ENCODE measurements around the gene TMED9. TPM values are rescaled to one million over a fixed set of nuclear protein-coding genes. Genes with fewer than 3 reads are reported as not detected.
A peak's percentile ranks its signal among the peaks of the same experiment; 100 is the strongest.

Gene TMED9
- total RNA-seq, 6 donors from 2014 or later: 28.3 to 187 (median 110) TPM

GRCh38 chr5:177606071-177607051 lies 14.4 kb downstream of the TMED9 start:
- 89 to 92% methylated on average over 19 to 22 of the region's 22 CpGs for WGBS, 2 donors
- peaks cover 5 to 9% (median 6%) of the 10 kb centered on the region in 4 donors for H3K4me1 ChIP-seq
- DNase-seq: no peak
- no peaks in the 10 kb centered on the region for H3K27me3 ChIP-seq
- H3K4me3 ChIP-seq: no peak overlapping the region
- no peak for TF ChIP-seq POLR2AphosphoS5 (IDR thresholded peaks at IDR 0.05)
- TF ChIP-seq EP300 (IDR thresholded peaks at IDR 0.05): no peak
- TF ChIP-seq, protein P1, sequence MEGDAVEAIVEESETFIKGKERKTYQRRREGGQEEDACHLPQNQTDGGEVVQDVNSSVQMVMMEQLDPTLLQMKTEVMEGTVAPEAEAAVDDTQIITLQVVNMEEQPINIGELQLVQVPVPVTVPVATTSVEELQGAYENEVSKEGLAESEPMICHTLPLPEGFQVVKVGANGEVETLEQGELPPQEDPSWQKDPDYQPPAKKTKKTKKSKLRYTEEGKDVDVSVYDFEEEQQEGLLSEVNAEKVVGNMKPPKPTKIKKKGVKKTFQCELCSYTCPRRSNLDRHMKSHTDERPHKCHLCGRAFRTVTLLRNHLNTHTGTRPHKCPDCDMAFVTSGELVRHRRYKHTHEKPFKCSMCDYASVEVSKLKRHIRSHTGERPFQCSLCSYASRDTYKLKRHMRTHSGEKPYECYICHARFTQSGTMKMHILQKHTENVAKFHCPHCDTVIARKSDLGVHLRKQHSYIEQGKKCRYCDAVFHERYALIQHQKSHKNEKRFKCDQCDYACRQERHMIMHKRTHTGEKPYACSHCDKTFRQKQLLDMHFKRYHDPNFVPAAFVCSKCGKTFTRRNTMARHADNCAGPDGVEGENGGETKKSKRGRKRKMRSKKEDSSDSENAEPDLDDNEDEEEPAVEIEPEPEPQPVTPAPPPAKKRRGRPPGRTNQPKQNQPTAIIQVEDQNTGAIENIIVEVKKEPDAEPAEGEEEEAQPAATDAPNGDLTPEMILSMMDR (IDR thresholded peaks at IDR 0.05): no peak
- TF ChIP-seq POLR2A (IDR thresholded peaks at IDR 0.05): no peak
- H3K27ac ChIP-seq: no peak overlapping the region
- H3K36me3 ChIP-seq: peaks cover 0 to 20% (median 6%) of the 10 kb centered on the region in 4 donors
- no peaks in the 10 kb centered on the region for H3K9me3 ChIP-seq
- ATAC-seq (ENCODE audit: low FRiP score in 2 of 2): no peak

DNA sequence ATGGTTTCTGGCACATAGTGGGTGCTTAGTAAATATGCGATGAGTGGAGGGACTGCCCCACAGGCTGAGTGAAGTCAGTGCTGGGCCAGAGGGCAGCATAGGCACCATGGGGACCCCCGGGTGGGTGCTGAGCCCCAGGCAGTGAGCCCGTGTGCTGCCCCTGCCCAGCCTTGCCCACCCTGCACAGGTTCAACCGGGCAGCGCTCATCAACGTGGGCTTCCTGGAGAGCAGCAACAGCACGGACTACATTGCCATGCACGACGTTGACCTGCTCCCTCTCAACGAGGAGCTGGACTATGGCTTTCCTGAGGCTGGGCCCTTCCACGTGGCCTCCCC lies 15.1 kb downstream of the TMED9 start:
- TF ChIP-seq POLR2AphosphoS5 (IDR thresholded peaks at IDR 0.05) (no peak), POLR2A (IDR thresholded peaks at IDR 0.05) (no peak), EP300 (IDR thresholded peaks at IDR 0.05) (no peak)
- TF ChIP-seq, protein P1 (IDR thresholded peaks at IDR 0.05): no peak
- DNase-seq (no peak), ATAC-seq (ENCODE audit: low FRiP score in 2 of 2) (no peak)
- H3K27me3 ChIP-seq: no peaks in the 10 kb centered on the region
- H3K4me3 ChIP-seq: no peak overlapping the region
- H3K9me3 ChIP-seq: no peaks in the 10 kb centered on the region
- no peak overlapping the region for H3K27ac ChIP-seq
- peaks cover 5 to 9% (median 5%) of the 10 kb centered on the region in 4 donors for H3K4me1 ChIP-seq
- WGBS, 2 donors: 68 to 71% methylated on average over 11 of the region's 11 CpGs
- peaks cover 0 to 20% (median 6%) of the 10 kb centered on the region in 4 donors for H3K36me3 ChIP-seq

GRCh38 chr5:177607452-177608192 lies 15.6 kb downstream of the TMED9 start:
- TF ChIP-seq, protein P1 (IDR thresholded peaks at IDR 0.05): peak; percentile 65 to 92 (median 84)
- no peak for TF ChIP-seq POLR2AphosphoS5 (IDR thresholded peaks at IDR 0.05)
- WGBS, 2 donors: 14 to 27% methylated on average over 11 to 14 of the region's 15 CpGs
- H3K27ac ChIP-seq: no peak overlapping the region
- no peaks in the 10 kb centered on the region for H3K9me3 ChIP-seq
- no peak overlapping the region for H3K4me3 ChIP-seq
- DNase-seq (peak; percentile 76 to 89), ATAC-seq (ENCODE audit: low FRiP score in 2 of 2) (peak; percentile 83 to 86)
- H3K27me3 ChIP-seq: no peaks in the 10 kb centered on the region
- peaks cover 5 to 9% (median 5%) of the 10 kb centered on the region in 4 donors for H3K4me1 ChIP-seq
- peaks cover 0 to 22% (median 6%) of the 10 kb centered on the region in 4 donors for H3K36me3 ChIP-seq

- no peak for ATAC-seq (ENCODE audit: low FRiP score in 2 of 2)
Observed at GRCh38 chr5:177608243-177609075, 16.5 kb downstream of the TMED9 start.

More at GRCh38 chr5:177608243-177609075, 16.5 kb downstream of the TMED9 start:
- H3K4me3 ChIP-seq: no peak overlapping the region
- peaks cover 5 to 9% (median 5%) of the 10 kb centered on the region in 4 donors for H3K4me1 ChIP-seq
- peak in 1 of 2 donors; percentile 72 for DNase-seq
- TF ChIP-seq, protein P1 (IDR thresholded peaks at IDR 0.05): no peak
- TF ChIP-seq POLR2AphosphoS5 (IDR thresholded peaks at IDR 0.05): no peak
- 92% methylated on average over 29 to 35 of the region's 37 CpGs for WGBS, 2 donors
- H3K27ac ChIP-seq: no peak overlapping the region
- no peaks in the 10 kb centered on the region for H3K27me3 ChIP-seq
- no peaks in the 10 kb centered on the region for H3K9me3 ChIP-seq
- H3K36me3 ChIP-seq: peaks cover 0 to 22% (median 6%) of the 10 kb centered on the region in 4 donors

Data from upper lobe of left lung (tissue), 6 donors.